ENCODE data around the gene MTMR11. TPM values are rescaled to one million over a fixed set of nuclear protein-coding genes. Genes with fewer than 3 reads are reported as not detected.
A peak's percentile ranks its signal among the peaks of the same experiment; 100 is the strongest.

MTMR11 gene
- total RNA-seq, 3 donors from 2014 or later, result 151 to 409 (median 217) TPM

GRCh38 chr1:149885339-149886120, 51.1 kb downstream of the MTMR11 start:
- ATAC-seq (peak; percentile 39), DNase-seq (peak; percentile 86 to 91 (median 88))
- H3K9me3 ChIP-seq, result no peaks in the 10 kb centered on the region
- intact Hi-C loops (cut with DNase I, micrococcal nuclease), result no loop called here
- H3K4me3 ChIP-seq, result peak overlapping the region; percentile 52
- TF ChIP-seq, protein P1, sequence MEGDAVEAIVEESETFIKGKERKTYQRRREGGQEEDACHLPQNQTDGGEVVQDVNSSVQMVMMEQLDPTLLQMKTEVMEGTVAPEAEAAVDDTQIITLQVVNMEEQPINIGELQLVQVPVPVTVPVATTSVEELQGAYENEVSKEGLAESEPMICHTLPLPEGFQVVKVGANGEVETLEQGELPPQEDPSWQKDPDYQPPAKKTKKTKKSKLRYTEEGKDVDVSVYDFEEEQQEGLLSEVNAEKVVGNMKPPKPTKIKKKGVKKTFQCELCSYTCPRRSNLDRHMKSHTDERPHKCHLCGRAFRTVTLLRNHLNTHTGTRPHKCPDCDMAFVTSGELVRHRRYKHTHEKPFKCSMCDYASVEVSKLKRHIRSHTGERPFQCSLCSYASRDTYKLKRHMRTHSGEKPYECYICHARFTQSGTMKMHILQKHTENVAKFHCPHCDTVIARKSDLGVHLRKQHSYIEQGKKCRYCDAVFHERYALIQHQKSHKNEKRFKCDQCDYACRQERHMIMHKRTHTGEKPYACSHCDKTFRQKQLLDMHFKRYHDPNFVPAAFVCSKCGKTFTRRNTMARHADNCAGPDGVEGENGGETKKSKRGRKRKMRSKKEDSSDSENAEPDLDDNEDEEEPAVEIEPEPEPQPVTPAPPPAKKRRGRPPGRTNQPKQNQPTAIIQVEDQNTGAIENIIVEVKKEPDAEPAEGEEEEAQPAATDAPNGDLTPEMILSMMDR (IDR thresholded peaks at IDR 0.05), result no peak
- H3K36me3 ChIP-seq (ENCODE audit: low read depth), result peaks cover 4% of the 10 kb centered on the region
- H3K4me1 ChIP-seq (ENCODE audit: low read depth), result peaks cover 12% of the 10 kb centered on the region

DNA sequence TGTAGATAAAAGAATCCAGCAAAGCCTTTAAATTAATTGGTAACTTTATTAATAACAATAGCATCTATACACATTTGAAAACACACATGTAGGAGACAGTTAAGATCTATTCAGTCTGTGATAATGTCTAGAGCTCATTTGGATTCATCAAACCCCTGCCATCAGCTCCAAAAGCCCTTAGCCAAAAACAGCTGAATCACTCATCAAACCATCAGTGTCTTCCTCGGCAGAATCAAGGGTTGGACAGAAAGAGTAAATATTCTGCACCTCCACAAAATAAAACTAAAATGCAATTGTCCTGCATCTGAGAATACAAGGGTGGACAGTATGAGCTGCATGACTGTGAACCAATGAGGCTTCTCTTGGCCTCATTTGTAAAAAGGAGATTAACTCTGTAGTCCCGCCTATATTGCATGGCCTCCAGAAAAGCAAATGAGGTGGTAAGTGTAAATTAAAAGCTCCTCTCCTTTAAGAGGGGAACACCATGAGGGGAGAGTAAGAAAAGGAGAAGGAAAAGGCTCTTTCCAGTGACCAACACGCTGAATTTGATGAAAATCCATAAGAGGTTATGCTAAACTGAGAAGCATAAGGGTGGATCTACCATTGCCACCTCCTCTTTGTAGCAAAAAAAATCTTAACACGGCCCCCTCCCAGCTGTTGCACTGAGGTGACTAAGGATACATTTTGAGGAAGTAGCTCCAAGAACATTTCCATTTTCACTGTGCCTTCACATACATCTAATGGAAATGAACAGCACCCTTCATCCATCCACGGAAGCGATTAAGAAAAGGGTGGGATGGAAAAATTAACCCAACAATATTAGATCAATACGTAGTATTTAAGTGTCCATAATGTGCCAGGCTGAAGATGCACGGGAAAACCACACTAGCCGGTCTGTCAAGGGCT, 52.0 kb downstream of the MTMR11 start:
- Histone ChIP-seq H3K9me3 (no peaks in the 10 kb centered on the region), H3K4me1 (ENCODE audit: low read depth) (peaks cover 12% of the 10 kb centered on the region), H3K36me3 (ENCODE audit: low read depth) (peaks cover 4% of the 10 kb centered on the region), H3K4me3 (peak overlapping the region; percentile 52)
- ATAC-seq (no peak), DNase-seq (peak in 1 of 3 donors; percentile 30)
- intact Hi-C loops (cut with DNase I, micrococcal nuclease), result no loop called here
- TF ChIP-seq, protein P1 (IDR thresholded peaks at IDR 0.05), result no peak

GRCh38 chr1:149883598-149884247, 53.0 kb downstream of the MTMR11 start:
- TF ChIP-seq, protein P1 (IDR thresholded peaks at IDR 0.05), result no peak
- DNase-seq, result no peak
- H3K4me3 ChIP-seq, result no peak overlapping the region
- no peak for ATAC-seq
- peaks cover 12% of the 10 kb centered on the region for H3K4me1 ChIP-seq (ENCODE audit: low read depth)
- no peaks in the 10 kb centered on the region for H3K9me3 ChIP-seq
- peaks cover 4% of the 10 kb centered on the region for H3K36me3 ChIP-seq (ENCODE audit: low read depth)
- intact Hi-C loops (cut with DNase I, micrococcal nuclease), result no loop called here

DNA sequence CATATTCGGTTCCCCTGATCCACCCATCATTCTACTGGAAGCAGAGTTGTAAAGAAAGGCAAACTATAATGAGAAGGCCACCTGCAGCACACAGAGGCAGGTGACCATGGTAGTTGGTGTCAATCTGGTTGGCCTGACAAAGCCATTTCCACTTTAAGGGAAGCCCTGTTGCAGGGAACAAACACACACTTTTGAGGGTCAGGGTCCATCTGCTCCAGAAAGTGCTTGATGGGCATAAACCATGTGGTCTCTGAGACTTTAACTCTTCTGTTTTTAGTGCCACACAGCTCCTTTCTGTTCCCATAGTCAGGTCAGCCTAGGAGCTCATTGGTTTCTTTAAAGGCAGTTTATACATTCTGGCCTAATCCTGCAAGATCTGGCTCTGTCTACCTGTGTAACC, 54.8 kb downstream of the MTMR11 start:
- TF ChIP-seq, protein P1 (IDR thresholded peaks at IDR 0.05), result no peak
- DNase-seq (no peak), ATAC-seq (no peak)
- intact Hi-C loops (cut with DNase I, micrococcal nuclease), result no loop called here
- no peaks in the 10 kb centered on the region for H3K9me3 ChIP-seq
- H3K36me3 ChIP-seq (ENCODE audit: low read depth), result peaks cover 4% of the 10 kb centered on the region
- H3K4me1 ChIP-seq (ENCODE audit: low read depth), result peaks cover 12% of the 10 kb centered on the region
- no peak overlapping the region for H3K4me3 ChIP-seq

- DNase-seq (no peak), ATAC-seq (peak; percentile 30)
- TF ChIP-seq, protein P1 (IDR thresholded peaks at IDR 0.05), result no peak
- H3K9me3 ChIP-seq, result no peaks in the 10 kb centered on the region
- H3K36me3 ChIP-seq (ENCODE audit: low read depth), result no peaks in the 10 kb centered on the region
- no peak overlapping the region for H3K4me3 ChIP-seq
- peaks cover 4% of the 10 kb centered on the region for H3K4me1 ChIP-seq (ENCODE audit: low read depth)
- intact Hi-C loops (cut with DNase I, micrococcal nuclease), result no loop called here
Measured at GRCh38 chr1:149879556-149879955, 57.1 kb downstream of the MTMR11 start.

Data from mucosa of descending colon (tissue), 3 donors.